ENCODE measurements around the gene TGFB1I1. TPM values are rescaled to one million over a fixed set of nuclear protein-coding genes. Genes with fewer than 3 reads are reported as not detected.

The TGFB1I1 gene
- polyA plus RNA-seq, 2 of the 4 experiments (the other 2 are of a cell fraction) = 8.3 to 75.1 TPM

DNA sequence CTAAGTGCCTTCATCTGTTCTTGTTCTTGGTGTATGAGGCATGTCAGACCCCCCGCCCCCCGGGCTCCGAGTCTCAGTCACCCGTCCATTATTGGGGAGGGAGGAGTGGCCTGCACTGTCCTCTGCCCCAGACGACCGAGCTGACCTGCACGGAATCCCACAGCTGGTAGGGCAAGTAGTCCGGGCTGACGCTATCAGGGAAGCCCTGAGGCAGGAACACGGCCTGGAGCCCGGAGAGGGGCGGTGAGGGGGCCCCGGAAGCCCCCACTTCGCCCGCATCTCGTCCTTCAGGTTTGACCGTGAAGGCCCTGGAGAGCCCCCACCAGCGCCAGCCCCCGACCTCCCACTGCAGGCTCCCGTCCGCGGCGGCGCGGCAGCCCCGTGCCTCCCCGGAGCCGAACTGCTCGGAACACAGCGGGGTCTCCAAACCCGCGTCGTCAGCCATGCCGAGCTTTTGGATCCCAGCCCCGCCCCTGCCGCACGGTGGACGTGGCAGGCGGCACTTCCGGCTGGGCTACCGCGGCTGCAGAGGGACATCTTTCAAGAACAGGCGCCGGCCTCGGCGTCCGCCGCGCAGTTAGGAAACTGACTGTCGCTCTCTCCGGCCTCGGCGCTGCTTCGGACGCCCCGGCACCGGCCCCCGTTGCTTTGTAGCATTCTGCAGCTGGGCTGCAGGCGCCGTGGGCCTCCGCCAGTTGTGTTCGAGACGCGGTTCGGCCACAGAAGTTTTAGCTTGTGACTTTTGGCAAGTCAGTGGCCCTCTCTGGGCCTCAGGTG lies 36.2 kb downstream of the TGFB1I1 start, which contains the start of gene RUSF1 (continued):
- TF ChIP-seq ATOH8 (CRISPR knock-in tag; IDR thresholded peaks at IDR 0.05; ENCODE audit: low read depth) (no peak), SREBF2 (IDR thresholded peaks at IDR 0.05) (no peak), CTCF (IDR thresholded peaks at IDR 0.05) (no peak), POLR2A (IDR thresholded peaks at IDR 0.05; ENCODE audit: low read length) (peak; percentile 71), RFX5 (IDR thresholded peaks at IDR 0.05) (no peak), EP300 (IDR thresholded peaks at IDR 0.05) (no peak)

- no peak for FAIRE-seq
Measured at GRCh38 chr16:31508706-31509195, 36.8 kb downstream of the TGFB1I1 start.

DNA sequence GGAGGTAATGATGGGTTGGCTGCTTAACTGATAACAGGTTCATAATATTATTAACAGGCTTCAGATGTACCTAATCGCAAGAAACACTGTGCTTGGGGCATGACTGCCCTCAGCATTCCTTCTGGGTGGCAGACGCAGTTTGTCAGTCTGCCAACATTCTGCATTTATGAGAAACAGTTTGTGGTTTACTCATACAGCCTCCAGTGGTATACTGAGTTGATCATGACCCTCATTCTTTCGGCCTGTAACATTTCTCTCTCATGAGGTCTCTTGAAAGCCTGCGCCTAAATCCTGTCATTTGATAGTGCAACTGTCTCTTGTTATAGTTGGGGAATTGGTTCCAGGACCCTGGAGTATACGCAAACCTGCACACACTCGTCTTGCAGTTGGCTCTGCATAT lies 41.2 kb downstream of the TGFB1I1 start:
- ChIA-PET CTCF (no interaction called here), POLR2A (interaction anchor here (0.6 kb wide), 1 partner anchor 53 kb away, joined by 3 read pairs; no protein-coding TSS in a partner anchor)
- DNase-seq (ENCODE audit: low read depth in 1 of 2, low spot score in 1 of 2) (peak in 1 of 2 experiments; percentile 18), FAIRE-seq (no peak), ATAC-seq (no peak)
- Histone ChIP-seq H3K4me2 (no peak overlapping the region; the same call in 2 of the 3 replicates), H3K4me1 (peaks cover 5% of the 10 kb centered on the region; the same call in 2 of the 3 replicates), H3K27ac (no peak overlapping the region), H3K4me3 (no peak overlapping the region), H3K9me3 (no peaks in the 10 kb centered on the region)
- 22% methylated on average over 6 of the region's 6 CpGs for WGBS (ENCODE audit: missing lambda C conversion rate)
- no peak for TF ChIP-seq EHMT2 (IDR thresholded peaks at IDR 0.05; ENCODE audit: low read depth)
- no peak for TF ChIP-seq KDM5A (IDR thresholded peaks at IDR 0.05)
- TF ChIP-seq ZNF302 (CRISPR knock-in tag; IDR thresholded peaks at IDR 0.05) = no peak
- no peak for TF ChIP-seq NFE2L2 (conservative IDR thresholded peaks at IDR 0.05; ENCODE audit: low read length)
- TF ChIP-seq ZSCAN20 (CRISPR knock-in tag; IDR thresholded peaks at IDR 0.05) = no peak
- no peak for TF ChIP-seq RFX5 (IDR thresholded peaks at IDR 0.05)
- TF ChIP-seq E2F6 (IDR thresholded peaks at IDR 0.05; ENCODE audit: borderline replicate concordance, low read depth) = no peak

More at GRCh38 chr16:31508706-31509195, 36.8 kb downstream of the TGFB1I1 start:
- H3K4me1 ChIP-seq = peaks cover 14% of the 10 kb centered on the region
- H3K4me2 ChIP-seq = peak overlapping the region; percentile 90
- ATAC-seq = peak; percentile 10 to 28; a peak in 3 of 6 replicates
- ChIA-PET POLR2A (interaction anchor here (1.0 to 2.9 kb wide), 9 partner anchors 9 to 391 kb away, joined by 3 to 18 read pairs (median 8); partner anchors contain the start of genes ARMC5, KAT8, TGFB1I1 and ZNF267), CTCF (interaction anchor here (0.9 kb wide), 1 partner anchor 360 kb away, joined by 3 read pairs; no protein-coding TSS in a partner anchor)
- TF ChIP-seq, protein P1, sequence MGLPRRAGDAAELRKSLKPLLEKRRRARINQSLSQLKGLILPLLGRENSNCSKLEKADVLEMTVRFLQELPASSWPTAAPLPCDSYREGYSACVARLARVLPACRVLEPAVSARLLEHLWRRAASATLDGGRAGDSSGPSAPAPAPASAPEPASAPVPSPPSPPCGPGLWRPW (IDR thresholded peaks at IDR 0.05) = no peak
- no peak for TF ChIP-seq NR3C1 (IDR thresholded peaks at IDR 0.05)
- no peak for TF ChIP-seq RFX5 (IDR thresholded peaks at IDR 0.05)
- TF ChIP-seq HOXA7 (CRISPR knock-in tag; IDR thresholded peaks at IDR 0.05) = no peak
- TF ChIP-seq NPAS2 (CRISPR knock-in tag; IDR thresholded peaks at IDR 0.05; ENCODE audit: borderline replicate concordance) = no peak
- no peak for TF ChIP-seq HOXB13 (CRISPR knock-in tag; IDR thresholded peaks at IDR 0.05; ENCODE audit: low read depth)
- no peak for TF ChIP-seq ZSCAN20 (CRISPR knock-in tag; IDR thresholded peaks at IDR 0.05)
- H3K27ac ChIP-seq = peak overlapping the region; percentile 91 to 95
- WGBS (ENCODE audit: missing lambda C conversion rate) = 20% methylated on average over 6 of the region's 6 CpGs
- no peaks in the 10 kb centered on the region for H3K9me3 ChIP-seq
- H3K4me3 ChIP-seq = peak overlapping the region; percentile 79
- peak in 1 of 2 experiments; percentile 32 for DNase-seq (ENCODE audit: low read depth in 1 of 2, low spot score in 1 of 2)

All from A549 (cell line).